Measurements from ENCODE around the gene TSPAN19.

DNA sequence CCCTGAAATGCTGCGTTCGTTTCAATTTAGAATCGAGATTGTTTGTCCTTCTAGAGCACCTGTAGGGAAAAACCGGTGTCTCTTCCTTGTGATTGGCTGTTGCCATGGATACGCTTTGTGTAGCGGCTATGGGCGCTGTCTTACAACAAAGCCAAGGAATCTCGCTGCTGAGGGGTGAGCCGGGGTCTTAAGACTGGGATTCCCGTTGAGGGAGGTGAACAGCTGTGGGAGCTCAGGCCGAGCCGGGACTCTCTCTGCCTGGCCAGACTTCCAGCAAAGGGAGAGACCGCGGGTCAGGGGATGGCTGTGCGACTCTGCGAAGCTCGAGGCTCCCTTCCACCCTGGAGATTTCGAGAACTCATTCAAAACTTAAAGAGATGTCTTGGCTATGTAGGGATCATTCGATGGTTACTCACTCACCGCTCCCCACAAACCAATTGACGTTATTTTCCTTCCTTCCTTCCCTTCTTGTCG, at the start of gene TSPAN19, which contains the start of gene LRRIQ1:
- TF ChIP-seq CTCF (conservative IDR thresholded peaks at IDR 0.05 in 1 of 2, IDR thresholded peaks at IDR 0.05 in 1 of 2; ENCODE audit: extremely low read depth in 1 of 2, insufficient read depth in 1 of 2, low read depth in 1 of 2, low read length in 2 of 2) (no peak), EZH2 (IDR thresholded peaks at IDR 0.05; ENCODE audit: borderline replicate concordance, low read length) (no peak)

Data from mammary epithelial cell (primary cell).